ENCODE results near the gene KIAA1586. TPM values are rescaled to one million over a fixed set of nuclear protein-coding genes. Genes with fewer than 3 reads are reported as not detected.

KIAA1586 gene
- 3.3 and 5.6 TPM in 2 replicates for total RNA-seq

GRCh38 chr6:57046332-57047256 lies at the start of gene KIAA1586:
Gene KIAA1586 (plus strand): TSS chr6:57046693. CDS start chr6:57046756, 63 bp downstream.

GRCh38 chr6:57089687-57090457 lies 43.4 kb downstream of the KIAA1586 start, which contains the start of gene ZNF451:
Gene ZNF451 (plus strand): TSS chr6:57090188. CDS start chr6:57090254, 66 bp downstream.

Other genes starting within 250 kb of the KIAA1586 start
- 0.23 and 0.28 TPM in 2 replicates for gene BEND6, start 91.6 kb upstream of the KIAA1586 start, total RNA-seq
- 16.3 and 22.7 TPM in 2 replicates for gene ZNF451, start 43.5 kb downstream of the KIAA1586 start, total RNA-seq
- gene BAG2, start 125.6 kb downstream of the KIAA1586 start, total RNA-seq, result 1.6 and 1.7 TPM in 2 replicates
- gene RAB23, start 175.6 kb downstream of the KIAA1586 start, total RNA-seq, result 6.0 and 9.9 TPM in 2 replicates